OCI-LY7 (cell line): ENCODE data around the gene ANKRD13B. TPM values are rescaled to one million over a fixed set of nuclear protein-coding genes. Genes with fewer than 3 reads are reported as not detected.

Experiments
- BruUV-seq: library from RNA; stranded (reverse); fragments of 400-500 nt; replicated peaks from 2 replicates; lab custom pipeline; 2021; lab: Mats Ljungman, UMichigan
- CTCF ChIA-PET: fragments of 300-600 bp; sonication (Branson Sonifier 250); formaldehyde crosslinking; loops from one replicate; lab custom pipeline; 2022; ENCODE audit warnings: antibody characterized with exemption; ENCODE audit not compliant: unreplicated experiment; lab: Charles Lee
- POLR2A ChIA-PET: fragments of 300-600 bp; sonication (Branson Sonifier 250); formaldehyde crosslinking; loops from one replicate; lab custom pipeline; 2022; ENCODE audit warnings: antibody characterized with exemption; lab: Charles Lee
- DNase-seq: peaks from one replicate; pipeline ENCODE4 v3.0.0-alpha.2; 2015; ENCODE audit warnings: low spot score
- H2AFZ ChIP-seq: fragments of 200-600 bp; sonication (generic), shearing (Covaris generic); 2 replicates; pipeline ENCODE4 v1.6.1; 2014; ENCODE audit warnings: mild to moderate bottlenecking, antibody characterized with exemption, low read length, moderate library complexity
- H3K27ac ChIP-seq: fragments of 200-600 bp; sonication (generic); 2 replicates; pipeline ENCODE4 v1.5.1; 2014; ENCODE audit warnings: mixed run types, low read depth, mild to moderate bottlenecking, moderate library complexity, low read length, inconsistent platforms; ENCODE audit not compliant: poor library complexity, severe bottlenecking
- H3K36me3 ChIP-seq: fragments of 200-600 bp; sonication (generic); 2 replicates; pipeline ENCODE4 v1.6.1; 2014; ENCODE audit warnings: mild to moderate bottlenecking, antibody characterized with exemption, low read length, moderate library complexity, mixed read lengths; ENCODE audit not compliant: insufficient read depth
- H3K4me1 ChIP-seq: fragments of 200-600 bp; sonication (generic); 2 replicates; pipeline ENCODE4 v1.5.1; 2014; ENCODE audit warnings: mild to moderate bottlenecking, low read length; ENCODE audit not compliant: insufficient read depth, poor library complexity, severe bottlenecking
- H3K4me2 ChIP-seq: fragments of 200-600 bp; sonication (generic); 2 replicates; pipeline ENCODE4 v1.6.1; 2014; ENCODE audit warnings: mild to moderate bottlenecking, low read length
- H3K4me3 ChIP-seq: fragments of 200-600 bp; sonication (generic); 2 replicates; pipeline ENCODE4 v1.5.1; 2014; ENCODE audit warnings: mild to moderate bottlenecking, low read depth, low read length; ENCODE audit not compliant: poor library complexity, severe bottlenecking
- H3K79me2 ChIP-seq: fragments of 200-600 bp; sonication (generic); 2 replicates; pipeline ENCODE4 v1.6.1; 2016; ENCODE audit warnings: low read depth, mild to moderate bottlenecking, low read length, moderate library complexity, mixed read lengths; ENCODE audit not compliant: insufficient read depth
- H3K9me2 ChIP-seq: fragments of 200-600 bp; sonication (generic); 2 replicates; pipeline ENCODE4 v1.6.1; 2016; ENCODE audit warnings: mild to moderate bottlenecking, low read length, mixed read lengths; ENCODE audit not compliant: insufficient read depth
- H3K9me3 ChIP-seq: fragments of 200-600 bp; sonication (generic); 2 replicates; pipeline ENCODE4 v1.6.1; 2014; ENCODE audit warnings: mild to moderate bottlenecking, mixed run types, low read length, mixed read lengths
- H4K20me1 ChIP-seq: fragments of 200-600 bp; sonication (generic); 2 replicates; pipeline ENCODE4 v1.6.1; 2014; ENCODE audit warnings: mild to moderate bottlenecking, antibody characterized with exemption, low read length, moderate library complexity, mixed read lengths; ENCODE audit not compliant: insufficient read depth
- CTCF ChIP-seq: fragments of 200-600 bp; sonication (generic); conservative IDR thresholded peaks from 2 replicates; pipeline ENCODE4 v1.5.1; 2014; ENCODE audit warnings: mild to moderate bottlenecking, antibody characterized with exemption, low read length, moderate library complexity, mixed read lengths
- EZH2phosphoT487 ChIP-seq: fragments of 200-600 bp; sonication (generic); IDR thresholded peaks from 2 replicates; pipeline ENCODE4 v1.6.1; 2018; ENCODE audit warnings: low read depth, borderline replicate concordance, mild to moderate bottlenecking, mixed run types, antibody characterized with exemption, low read length, moderate library complexity, mixed read lengths
- intact Hi-C: fragments of 100-400 bp; cut with micrococcal nuclease; formaldehyde crosslinking; loops from one replicate; pipeline ENCODE4 v1.10.0; 2022; ENCODE audit not compliant: unreplicated experiment
- total RNA-seq, 2 experiments: library from RNA; depleted of rRNA in 1 of 2; stranded (reverse); fragments of >200 nt in 1 of 2; shearing (Covaris generic) in 1 of 2; gene quantifications; 2 replicates each; pipeline ENCODE4 v1.2.3, GENCODE V29; 2014 to 2022

ANKRD13B gene
- total RNA-seq, 2 experiments from 2014 or later = 22.8 to 30.5 TPM

GRCh38 chr17:29583324-29584248, 9.3 kb upstream of the ANKRD13B start:
- CTCF ChIA-PET = interaction anchor here (0.5 to 0.7 kb wide), 3 partner anchors 10 to 13 kb away, joined by 3 to 6 read pairs (median 3); no protein-coding TSS in a partner anchor
- H3K4me2 ChIP-seq = peak overlapping the region; percentile 58; the same call in 1 of the 2 replicates
- H3K4me3 ChIP-seq = no peak overlapping the region
- H3K79me2 ChIP-seq = peaks cover 43% of the 10 kb centered on the region
- H3K9me2 ChIP-seq = no peaks in the 10 kb centered on the region
- BruUV-seq = no TSS peak
- no peaks in the 10 kb centered on the region for H3K9me3 ChIP-seq
- no peak overlapping the region for H2AFZ ChIP-seq
- H3K36me3 ChIP-seq = peaks cover 38% of the 10 kb centered on the region
- no peak for DNase-seq
- H3K4me1 ChIP-seq = peaks cover 53% of the 10 kb centered on the region
- H4K20me1 ChIP-seq = peaks cover 5% of the 10 kb centered on the region; the same call in 1 of the 2 replicates
- TF ChIP-seq CTCF (no peak), EZH2phosphoT487 (no peak)
- intact Hi-C loops = loop anchor here (5.0 kb wide), 1 partner anchor 34 kb away; no protein-coding TSS in a partner anchor
- POLR2A ChIA-PET = interaction anchor here (1.0 kb wide), 1 partner anchor 8 kb away, joined by 3 read pairs; no protein-coding TSS in a partner anchor
- H3K27ac ChIP-seq = peak overlapping the region; percentile 50

GRCh38 chr17:29584452-29585079, 8.4 kb upstream of the ANKRD13B start:
- DNase-seq = peak; percentile 45
- Histone ChIP-seq H3K4me1 (peaks cover 53% of the 10 kb centered on the region), H3K9me3 (no peaks in the 10 kb centered on the region), H3K4me3 (peak overlapping the region; percentile 36), H3K9me2 (no peaks in the 10 kb centered on the region), H4K20me1 (peaks cover 5% of the 10 kb centered on the region; the same call in 1 of the 2 replicates), H2AFZ (no peak overlapping the region), H3K4me2 (peak overlapping the region; percentile 58), H3K27ac (peak overlapping the region; percentile 50), H3K79me2 (peaks cover 46% of the 10 kb centered on the region), H3K36me3 (peaks cover 31% of the 10 kb centered on the region)
- intact Hi-C loops = loop anchor here (5.0 kb wide), 1 partner anchor 33 kb away; no protein-coding TSS in a partner anchor
- ChIA-PET CTCF (interaction anchor here (0.6 kb wide), 1 partner anchor 14 kb away, joined by 3 read pairs; no protein-coding TSS in a partner anchor), POLR2A (interaction anchor here (0.7 kb wide), 1 partner anchor 16 kb away, joined by 3 read pairs; no protein-coding TSS in a partner anchor)
- BruUV-seq = no TSS peak
- no peak for TF ChIP-seq CTCF
- no peak for TF ChIP-seq EZH2phosphoT487
